K562 (cell line): ENCODE results near the gene MYL12A. TPM values are rescaled to one million over a fixed set of nuclear protein-coding genes. Genes with fewer than 3 reads are reported as not detected.

ENCODE experiments used
- ARHGAP35 ChIP-seq: fragments of 450-650 bp; IDR thresholded peaks from 2 replicates; pipeline ENCODE4 v1.6.1; 2018; ENCODE audit not compliant: partially characterized antibody
- BMI1 ChIP-seq: fragments of 150-350 bp; IDR thresholded peaks from 2 replicates; pipeline ENCODE4 v1.6.1; 2014; ENCODE audit warnings: low read length
- DMBX1 ChIP-seq: fragments of 250-450 bp; sonication (Bioruptor Pico); IDR thresholded peaks from 2 replicates; pipeline ENCODE4 v1.8.0; 2022; ENCODE audit warnings: inconsistent platforms, mild to moderate bottlenecking, moderate library complexity, borderline replicate concordance
- EGR1 ChIP-seq: fragments of 450-650 bp; conservative IDR thresholded peaks from 2 replicates; pipeline ENCODE4 v1.6.1; 2017; ENCODE audit warnings: mild to moderate bottlenecking
- HNRNPH1 ChIP-seq: fragments of 200-400 bp; formaldehyde crosslinking; optimal IDR thresholded peaks from 2 replicates; pipeline ENCODE3; 2017; ENCODE audit warnings: low read depth, mild to moderate bottlenecking, low read length, moderate library complexity
- OTX1 ChIP-seq: fragments of 450-650 bp; formaldehyde crosslinking; IDR thresholded peaks from 2 replicates; pipeline ENCODE4 v1.4.0; 2022; ENCODE audit warnings: mild to moderate bottlenecking
- POLR2B ChIP-seq: fragments of 450-650 bp; IDR thresholded peaks from 2 replicates; pipeline ENCODE4 v1.6.1; 2018; ENCODE audit warnings: low read depth; ENCODE audit not compliant: partially characterized antibody
- PTRF ChIP-seq: fragments of 450-650 bp; IDR thresholded peaks from 2 replicates; pipeline ENCODE4 v1.6.1; 2016; ENCODE audit warnings: mild to moderate bottlenecking, missing genetic modification characterization, missing compliant biosample characterization
- RHOXF2B ChIP-seq: fragments of 250-450 bp; sonication (Bioruptor Pico); conservative IDR thresholded peaks from 2 replicates; pipeline ENCODE4 v1.5.1; 2021
- SMAD1 ChIP-seq: fragments of 150-350 bp; IDR thresholded peaks from 2 replicates; pipeline ENCODE4 v1.6.1; 2014; ENCODE audit warnings: low read length, low read depth; ENCODE audit not compliant: partially characterized antibody
- STAG1 ChIP-seq: sonication (generic); formaldehyde crosslinking; IDR thresholded peaks from 2 replicates; pipeline ENCODE4 v1.5.0; 2020; ENCODE audit warnings: missing genetic modification reagents, borderline replicate concordance
- TCF7 ChIP-seq: sonication (generic); IDR thresholded peaks from 2 replicates; pipeline ENCODE4 v1.6.1; 2016; ENCODE audit warnings: antibody characterized with exemption, borderline replicate concordance
- ZNF12 ChIP-seq: sonication (generic); formaldehyde crosslinking; IDR thresholded peaks from 2 replicates; pipeline ENCODE4 v1.4.0; 2020; ENCODE audit warnings: mild to moderate bottlenecking, missing genetic modification reagents
- ZNF146 ChIP-seq: IDR thresholded peaks from one replicate; pipeline ENCODE4 v1.6.1; 2018; ENCODE audit warnings: missing compliant biosample characterization; ENCODE audit not compliant: unreplicated experiment
- ZNF431 ChIP-seq: sonication (generic); formaldehyde crosslinking; IDR thresholded peaks from 2 replicates; pipeline ENCODE4 v1.8.0; 2022; ENCODE audit warnings: mild to moderate bottlenecking, missing genetic modification reagents
- ZNF707 ChIP-seq: fragments of 250-450 bp; sonication (Bioruptor Pico); conservative IDR thresholded peaks from 2 replicates; pipeline ENCODE4 v1.8.0; 2022; ENCODE audit warnings: inconsistent platforms, mild to moderate bottlenecking, moderate library complexity
- polyA plus RNA-seq, 8 experiments: library from polyadenylated mRNA; depleted of rRNA in 4 of 8; stranded (reverse) in 5 of 8; unstranded in 3 of 8; fragments of >200 nt; fragmentation: Nextera tagmentation in 2 of 8; fragmentation: Illumina TruSeq in 1 of 8; extraction: Ambion mirVana in 2 of 8; extraction: Trizol in 1 of 8; gene quantifications; 2 replicates each; pipeline versions ENCODE4 v1.2.1 to v1.2.3, GENCODE V29; 2011 to 2014; ENCODE audit warnings: inconsistent platforms in 1 of 8, missing spikeins in 1 of 8
- total RNA-seq, 7 experiments: library from RNA; depleted of rRNA in 6 of 7; stranded (reverse); fragments of >200 nt in 6 of 7; fragmentation: Illumina TruSeq in 2 of 7; extraction: Trizol in 2 of 7; gene quantifications; 2 replicates each; pipeline versions ENCODE4 v1.2.1 to v1.2.3, GENCODE V29; 2011 to 2021; ENCODE audit warnings: low replicate concordance in 1 of 7
- TF ChIP-seq, protein P1 (sequence below): sonication (generic); formaldehyde crosslinking; IDR thresholded peaks from 2 replicates; pipeline ENCODE4 v1.9.0; 2022; ENCODE audit warnings: mild to moderate bottlenecking, missing genetic modification reagents
- TF ChIP-seq, protein P2 (sequence below): fragments of 200-600 bp; sonication (generic); IDR thresholded peaks from one replicate; pipeline ENCODE4 v1.6.1; 2012; ENCODE audit warnings: mild to moderate bottlenecking, low read depth, low read length, inconsistent platforms

Gene MYL12A
- total and polyA plus RNA-seq, 9 of the 15 experiments (the other 6 are each of a cell fraction or from before 2014, with no cell fraction given): 308 to 1,031 (median 559) TPM

DNA sequence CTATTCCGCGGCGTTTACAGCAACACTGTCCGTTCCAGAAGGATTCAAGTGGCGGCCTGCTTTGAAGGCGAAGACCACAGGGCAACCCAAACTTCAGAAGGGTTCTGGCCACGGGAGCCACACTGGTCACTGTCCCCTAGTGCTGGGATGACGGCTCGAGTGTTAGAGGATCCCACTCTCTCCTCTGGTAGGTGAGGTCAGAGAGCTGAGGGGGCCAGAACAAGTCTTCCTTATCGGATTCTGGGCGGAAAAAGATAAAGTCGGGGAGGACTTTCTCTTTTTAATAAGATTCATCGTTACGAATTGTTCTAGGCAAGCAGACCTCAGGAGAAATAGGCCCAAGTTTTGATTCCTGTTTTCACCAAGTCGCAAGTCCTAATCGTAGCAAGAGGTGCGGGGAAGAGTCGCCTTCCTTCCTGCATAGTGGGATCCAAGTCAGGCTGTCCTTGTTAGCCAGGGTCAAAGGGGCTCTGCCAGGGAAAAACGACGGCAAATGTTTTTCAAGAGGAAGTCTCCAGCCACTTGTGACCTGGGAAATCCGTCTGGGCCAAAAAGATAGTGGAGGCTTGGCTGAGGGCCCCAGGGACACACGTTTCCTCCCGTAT lies 864 bp upstream of the MYL12A start (continued):
- TF ChIP-seq ARHGAP35 (no peak), ZNF431 (peak; percentile 0; the same call in 1 of the 2 replicates), SMAD1 (peak; percentile 74), OTX1 (CRISPR knock-in tag) (0 out of 2 replicates have a peak, but pooled peaks have one; percentile 40), HNRNPH1 (no peak), ZNF12 (CRISPR knock-in tag) (no peak), DMBX1 (CRISPR knock-in tag) (no peak; the same call in 1 of the 2 replicates), TCF7 (no peak), STAG1 (CRISPR knock-in tag) (no peak), RHOXF2B (CRISPR knock-in tag) (no peak), PTRF (tag) (no peak; the same call in 1 of the 2 replicates), EGR1 (no peak), BMI1 (no peak), ZNF146 (no peak), ZNF707 (CRISPR knock-in tag) (0 out of 2 replicates have a peak, but pooled peaks have one; percentile 29), POLR2B (peak; percentile 77)
- TF ChIP-seq, protein P1, sequence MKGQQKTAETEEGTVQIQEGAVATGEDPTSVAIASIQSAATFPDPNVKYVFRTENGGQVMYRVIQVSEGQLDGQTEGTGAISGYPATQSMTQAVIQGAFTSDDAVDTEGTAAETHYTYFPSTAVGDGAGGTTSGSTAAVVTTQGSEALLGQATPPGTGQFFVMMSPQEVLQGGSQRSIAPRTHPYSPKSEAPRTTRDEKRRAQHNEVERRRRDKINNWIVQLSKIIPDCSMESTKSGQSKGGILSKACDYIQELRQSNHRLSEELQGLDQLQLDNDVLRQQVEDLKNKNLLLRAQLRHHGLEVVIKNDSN: no peak
- TF ChIP-seq, protein P2, sequence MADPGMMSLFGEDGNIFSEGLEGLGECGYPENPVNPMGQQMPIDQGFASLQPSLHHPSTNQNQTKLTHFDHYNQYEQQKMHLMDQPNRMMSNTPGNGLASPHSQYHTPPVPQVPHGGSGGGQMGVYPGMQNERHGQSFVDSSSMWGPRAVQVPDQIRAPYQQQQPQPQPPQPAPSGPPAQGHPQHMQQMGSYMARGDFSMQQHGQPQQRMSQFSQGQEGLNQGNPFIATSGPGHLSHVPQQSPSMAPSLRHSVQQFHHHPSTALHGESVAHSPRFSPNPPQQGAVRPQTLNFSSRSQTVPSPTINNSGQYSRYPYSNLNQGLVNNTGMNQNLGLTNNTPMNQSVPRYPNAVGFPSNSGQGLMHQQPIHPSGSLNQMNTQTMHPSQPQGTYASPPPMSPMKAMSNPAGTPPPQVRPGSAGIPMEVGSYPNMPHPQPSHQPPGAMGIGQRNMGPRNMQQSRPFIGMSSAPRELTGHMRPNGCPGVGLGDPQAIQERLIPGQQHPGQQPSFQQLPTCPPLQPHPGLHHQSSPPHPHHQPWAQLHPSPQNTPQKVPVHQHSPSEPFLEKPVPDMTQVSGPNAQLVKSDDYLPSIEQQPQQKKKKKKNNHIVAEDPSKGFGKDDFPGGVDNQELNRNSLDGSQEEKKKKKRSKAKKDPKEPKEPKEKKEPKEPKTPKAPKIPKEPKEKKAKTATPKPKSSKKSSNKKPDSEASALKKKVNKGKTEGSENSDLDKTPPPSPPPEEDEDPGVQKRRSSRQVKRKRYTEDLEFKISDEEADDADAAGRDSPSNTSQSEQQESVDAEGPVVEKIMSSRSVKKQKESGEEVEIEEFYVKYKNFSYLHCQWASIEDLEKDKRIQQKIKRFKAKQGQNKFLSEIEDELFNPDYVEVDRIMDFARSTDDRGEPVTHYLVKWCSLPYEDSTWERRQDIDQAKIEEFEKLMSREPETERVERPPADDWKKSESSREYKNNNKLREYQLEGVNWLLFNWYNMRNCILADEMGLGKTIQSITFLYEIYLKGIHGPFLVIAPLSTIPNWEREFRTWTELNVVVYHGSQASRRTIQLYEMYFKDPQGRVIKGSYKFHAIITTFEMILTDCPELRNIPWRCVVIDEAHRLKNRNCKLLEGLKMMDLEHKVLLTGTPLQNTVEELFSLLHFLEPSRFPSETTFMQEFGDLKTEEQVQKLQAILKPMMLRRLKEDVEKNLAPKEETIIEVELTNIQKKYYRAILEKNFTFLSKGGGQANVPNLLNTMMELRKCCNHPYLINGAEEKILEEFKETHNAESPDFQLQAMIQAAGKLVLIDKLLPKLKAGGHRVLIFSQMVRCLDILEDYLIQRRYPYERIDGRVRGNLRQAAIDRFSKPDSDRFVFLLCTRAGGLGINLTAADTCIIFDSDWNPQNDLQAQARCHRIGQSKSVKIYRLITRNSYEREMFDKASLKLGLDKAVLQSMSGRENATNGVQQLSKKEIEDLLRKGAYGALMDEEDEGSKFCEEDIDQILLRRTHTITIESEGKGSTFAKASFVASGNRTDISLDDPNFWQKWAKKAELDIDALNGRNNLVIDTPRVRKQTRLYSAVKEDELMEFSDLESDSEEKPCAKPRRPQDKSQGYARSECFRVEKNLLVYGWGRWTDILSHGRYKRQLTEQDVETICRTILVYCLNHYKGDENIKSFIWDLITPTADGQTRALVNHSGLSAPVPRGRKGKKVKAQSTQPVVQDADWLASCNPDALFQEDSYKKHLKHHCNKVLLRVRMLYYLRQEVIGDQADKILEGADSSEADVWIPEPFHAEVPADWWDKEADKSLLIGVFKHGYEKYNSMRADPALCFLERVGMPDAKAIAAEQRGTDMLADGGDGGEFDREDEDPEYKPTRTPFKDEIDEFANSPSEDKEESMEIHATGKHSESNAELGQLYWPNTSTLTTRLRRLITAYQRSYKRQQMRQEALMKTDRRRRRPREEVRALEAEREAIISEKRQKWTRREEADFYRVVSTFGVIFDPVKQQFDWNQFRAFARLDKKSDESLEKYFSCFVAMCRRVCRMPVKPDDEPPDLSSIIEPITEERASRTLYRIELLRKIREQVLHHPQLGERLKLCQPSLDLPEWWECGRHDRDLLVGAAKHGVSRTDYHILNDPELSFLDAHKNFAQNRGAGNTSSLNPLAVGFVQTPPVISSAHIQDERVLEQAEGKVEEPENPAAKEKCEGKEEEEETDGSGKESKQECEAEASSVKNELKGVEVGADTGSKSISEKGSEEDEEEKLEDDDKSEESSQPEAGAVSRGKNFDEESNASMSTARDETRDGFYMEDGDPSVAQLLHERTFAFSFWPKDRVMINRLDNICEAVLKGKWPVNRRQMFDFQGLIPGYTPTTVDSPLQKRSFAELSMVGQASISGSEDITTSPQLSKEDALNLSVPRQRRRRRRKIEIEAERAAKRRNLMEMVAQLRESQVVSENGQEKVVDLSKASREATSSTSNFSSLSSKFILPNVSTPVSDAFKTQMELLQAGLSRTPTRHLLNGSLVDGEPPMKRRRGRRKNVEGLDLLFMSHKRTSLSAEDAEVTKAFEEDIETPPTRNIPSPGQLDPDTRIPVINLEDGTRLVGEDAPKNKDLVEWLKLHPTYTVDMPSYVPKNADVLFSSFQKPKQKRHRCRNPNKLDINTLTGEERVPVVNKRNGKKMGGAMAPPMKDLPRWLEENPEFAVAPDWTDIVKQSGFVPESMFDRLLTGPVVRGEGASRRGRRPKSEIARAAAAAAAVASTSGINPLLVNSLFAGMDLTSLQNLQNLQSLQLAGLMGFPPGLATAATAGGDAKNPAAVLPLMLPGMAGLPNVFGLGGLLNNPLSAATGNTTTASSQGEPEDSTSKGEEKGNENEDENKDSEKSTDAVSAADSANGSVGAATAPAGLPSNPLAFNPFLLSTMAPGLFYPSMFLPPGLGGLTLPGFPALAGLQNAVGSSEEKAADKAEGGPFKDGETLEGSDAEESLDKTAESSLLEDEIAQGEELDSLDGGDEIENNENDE: no peak
